Stimulated activated CD8-positive, alpha-beta memory T cell treated with anti-CD3 and anti-CD28 coated beads, Interleukin-2, amount 100 ng/mL, for 48 hours (primary cell): Measurements from ENCODE around the gene SMIM24.
A peak's percentile ranks its signal among the peaks of the same experiment; 100 is the strongest.
"Not testable (repeated sequence)": the region's sequence is repeated elsewhere in the genome, so short reads cannot be mapped to it uniquely, and the experiment has no call there.

Source experiments
- DNase-seq, 2 donors: peaks; one replicate each; pipeline ENCODE4 v3.0.0-alpha.2; 2020; ENCODE audit warnings: low read depth in 2 of 2

Gene SMIM24

DNA sequence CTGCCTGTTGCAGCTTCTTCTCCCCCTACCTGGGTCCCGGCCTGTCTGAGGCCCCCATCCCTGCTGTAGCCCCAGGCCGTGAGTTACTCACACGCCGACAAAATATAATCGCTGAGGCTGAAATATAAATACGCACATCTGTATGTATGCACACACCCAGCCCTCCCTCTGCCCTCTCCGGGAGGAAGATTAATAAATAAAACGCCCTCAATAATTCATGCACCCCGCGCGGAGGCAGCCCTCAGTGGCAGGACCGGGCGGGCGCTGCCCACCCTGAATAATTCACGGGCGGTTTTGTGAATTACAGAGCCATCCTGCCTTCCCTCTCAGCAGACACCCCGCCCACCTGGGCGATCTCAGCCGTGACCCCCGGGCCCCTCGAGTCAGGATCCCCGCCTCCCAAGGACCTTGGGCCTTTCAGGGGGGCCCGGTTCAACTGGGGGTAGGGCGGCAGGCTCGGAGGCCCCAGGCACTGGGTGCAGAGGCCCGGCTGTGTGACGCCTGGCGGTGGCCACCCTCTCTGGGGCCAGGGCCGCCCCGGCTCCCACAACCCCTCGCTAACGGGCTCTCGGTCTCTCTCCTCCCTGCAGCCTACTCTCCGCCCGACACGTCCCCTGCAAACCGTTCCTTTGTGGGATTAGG, 24.2 kb downstream of the SMIM24 start:
- DNase-seq, result no peak

DNA sequence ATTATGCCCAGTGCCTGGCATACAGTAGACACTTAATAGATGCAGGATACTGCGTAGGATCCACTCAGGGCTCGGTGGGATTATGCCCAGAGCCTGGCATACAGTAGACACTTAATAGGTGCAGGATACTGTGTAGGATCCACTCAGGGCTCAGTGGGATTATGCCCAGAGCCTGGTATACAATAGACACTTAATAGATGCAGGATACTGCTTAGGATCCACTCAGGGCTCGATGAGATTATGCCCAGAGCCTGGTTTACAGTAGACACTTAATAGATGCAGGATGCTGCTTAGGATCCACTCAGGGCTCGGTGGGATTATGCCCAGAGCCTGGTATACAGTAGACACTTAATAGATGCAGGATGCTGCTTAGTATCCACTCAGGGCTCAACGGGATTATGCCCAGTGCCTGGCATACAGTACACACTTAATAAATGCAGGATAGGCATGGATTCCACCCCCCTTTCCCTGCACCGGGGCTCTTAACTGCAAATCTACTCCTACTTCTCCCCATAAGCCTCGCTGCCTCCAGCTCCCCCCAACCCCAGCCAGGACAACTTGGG, 24.9 kb downstream of the SMIM24 start:
- DNase-seq, result no peak

DNA sequence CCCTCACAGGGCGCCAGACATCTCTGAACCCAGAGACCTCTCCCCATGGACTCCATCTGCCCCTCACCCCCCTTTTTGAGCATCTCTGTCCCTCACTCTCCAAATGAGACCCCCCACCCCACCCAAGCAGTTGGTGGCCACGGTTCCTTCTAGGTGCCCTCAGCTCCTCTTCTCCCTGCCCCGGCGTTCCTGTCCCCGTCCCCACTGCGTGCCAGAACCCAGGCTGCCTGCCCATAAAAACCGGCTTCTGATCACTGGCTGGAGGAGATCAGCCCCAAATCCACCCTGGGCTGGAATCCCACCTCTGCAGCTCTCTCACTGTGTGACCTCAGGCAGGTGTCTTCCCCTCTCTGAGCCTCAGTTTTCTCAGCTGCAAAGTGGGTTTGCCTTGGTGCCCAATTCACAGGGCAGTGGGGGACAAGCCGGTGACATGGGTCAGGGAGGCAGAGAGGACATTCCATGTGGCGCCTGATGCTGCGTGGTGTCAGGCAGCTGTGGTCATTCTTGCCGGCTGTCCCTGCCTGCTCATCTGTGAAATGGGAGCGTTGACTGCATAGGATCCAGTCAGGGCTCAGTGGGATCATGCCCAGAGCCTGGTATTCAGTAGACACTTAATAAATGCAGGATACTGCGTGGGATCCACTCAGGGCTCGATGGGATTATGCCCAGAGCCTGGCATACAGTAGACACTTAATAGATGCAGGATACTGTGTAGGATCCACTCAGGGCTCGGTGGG, 25.5 kb downstream of the SMIM24 start:
- DNase-seq, result no peak

DNA sequence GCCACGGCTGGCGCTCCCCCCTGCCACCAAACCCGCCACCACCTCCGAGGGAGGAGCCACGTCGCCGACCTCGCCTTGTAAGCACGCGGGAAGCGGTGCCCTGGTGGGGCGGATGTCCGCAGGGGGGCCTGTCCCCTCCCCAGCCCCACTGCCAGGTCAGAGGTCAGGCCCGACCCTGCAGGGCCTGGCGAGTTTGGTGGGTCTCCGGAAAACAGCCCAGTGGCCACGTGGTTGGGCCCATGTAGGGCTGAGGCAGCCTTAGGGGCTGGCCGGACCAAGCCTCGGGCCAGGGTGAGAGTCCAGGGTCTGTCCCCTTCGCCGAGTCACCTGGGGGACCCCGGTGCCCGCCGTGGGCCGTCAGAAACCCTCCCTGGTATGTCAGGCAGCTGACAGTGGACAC, 26.5 kb downstream of the SMIM24 start:
- DNase-seq, result no peak

DNA sequence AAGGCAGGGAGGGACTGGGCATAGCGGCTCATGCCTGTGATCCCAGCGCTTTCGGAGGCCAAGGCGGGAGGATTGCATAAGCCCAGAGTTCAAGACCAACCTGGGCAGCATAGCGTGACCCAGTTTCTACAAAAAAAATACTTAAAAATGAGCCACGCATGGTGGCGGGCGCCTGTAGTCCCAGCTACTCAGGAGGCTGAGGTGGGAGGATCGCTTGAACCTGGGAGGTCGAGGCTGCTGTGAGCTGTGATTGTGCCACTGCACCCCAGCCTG, 27.4 kb downstream of the SMIM24 start:
- DNase-seq, result not testable (repeated sequence)

DNA sequence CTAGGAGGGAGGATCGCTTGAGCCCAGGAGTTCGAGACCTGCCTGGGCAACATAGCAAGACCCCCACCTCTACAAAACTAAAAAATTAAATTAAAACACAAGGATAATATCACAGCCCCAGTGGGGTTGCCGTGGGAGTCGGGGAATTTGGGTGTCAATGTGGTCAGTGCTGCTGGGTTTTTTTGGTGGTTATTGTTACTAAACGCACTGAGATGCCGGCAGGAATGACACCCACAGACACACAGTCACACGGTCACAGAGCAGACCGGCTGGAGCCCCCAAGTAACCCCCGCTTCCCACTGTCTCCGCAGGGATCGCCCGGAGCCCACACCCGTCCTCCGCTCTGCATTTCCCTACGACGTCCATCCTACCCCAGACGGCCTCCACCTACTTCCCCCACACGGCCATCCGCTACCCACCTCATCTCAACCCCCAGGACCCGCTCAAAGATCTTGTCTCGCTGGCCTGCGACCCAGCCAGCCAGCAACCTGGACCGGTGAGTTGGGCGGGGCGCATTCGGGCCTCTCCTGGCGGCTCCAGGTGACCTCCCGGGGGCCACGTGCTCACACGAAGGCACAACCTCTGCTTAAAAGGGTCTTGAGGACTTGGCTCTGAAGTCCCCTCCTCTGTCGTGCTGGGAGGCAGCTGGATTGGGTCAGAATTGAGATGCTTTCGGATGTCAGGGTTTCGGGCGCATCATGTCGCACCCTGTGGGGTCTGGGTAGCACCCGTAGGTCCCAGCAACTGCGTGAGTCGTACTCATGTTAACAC, 28.0 kb downstream of the SMIM24 start:
- DNase-seq, result no peak

DNA sequence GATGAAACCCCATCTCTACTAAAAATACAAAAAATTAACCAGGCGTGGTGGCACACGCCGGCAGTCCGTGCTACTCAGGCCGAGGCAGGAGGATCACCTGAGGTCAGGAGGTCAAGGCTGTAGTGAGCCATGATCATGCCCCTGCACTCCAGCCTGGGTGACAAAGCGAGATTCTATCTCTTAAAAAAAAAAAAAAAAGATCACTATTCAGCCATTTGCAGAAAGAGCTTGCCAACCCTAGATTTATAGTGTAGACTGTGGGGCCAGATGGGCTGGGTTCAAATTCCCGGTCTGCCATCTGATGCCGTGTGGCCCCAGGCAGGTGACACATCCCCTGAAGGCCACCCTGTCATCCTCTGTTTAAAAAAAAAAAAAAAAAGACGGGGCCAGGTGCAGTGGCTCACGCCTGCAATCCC, 28.9 kb downstream of the SMIM24 start:
- DNase-seq, result no peak

DNA sequence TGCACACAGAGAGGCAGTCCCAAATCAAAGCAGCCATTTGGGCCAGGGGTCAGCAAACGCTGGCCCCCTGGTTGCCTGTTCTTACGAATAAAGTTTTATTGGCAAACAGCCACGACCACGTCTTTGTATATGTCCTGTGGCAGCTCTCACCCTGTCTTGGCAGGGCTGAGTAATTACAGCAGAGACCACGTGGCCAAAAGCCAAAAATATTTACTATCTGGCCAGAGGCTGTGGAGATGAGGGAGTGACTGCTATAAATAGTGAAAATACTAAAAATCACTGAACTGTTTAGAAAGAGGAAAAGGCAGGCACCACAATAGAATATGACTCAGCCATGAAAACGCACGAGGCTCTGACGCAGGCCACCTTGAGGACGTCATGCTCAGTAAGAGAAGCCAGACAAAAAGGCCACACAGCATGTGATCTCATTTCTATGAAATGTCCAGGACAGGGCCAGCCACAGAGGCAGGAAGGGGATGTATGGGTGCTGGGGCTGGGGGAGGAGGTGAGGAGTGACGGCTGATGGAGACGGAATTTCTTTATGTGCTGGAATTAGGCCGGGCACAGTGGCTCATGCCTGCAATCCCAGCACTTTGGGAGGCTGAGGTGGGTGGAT, 29.4 kb downstream of the SMIM24 start:
- no peak for DNase-seq

DNA sequence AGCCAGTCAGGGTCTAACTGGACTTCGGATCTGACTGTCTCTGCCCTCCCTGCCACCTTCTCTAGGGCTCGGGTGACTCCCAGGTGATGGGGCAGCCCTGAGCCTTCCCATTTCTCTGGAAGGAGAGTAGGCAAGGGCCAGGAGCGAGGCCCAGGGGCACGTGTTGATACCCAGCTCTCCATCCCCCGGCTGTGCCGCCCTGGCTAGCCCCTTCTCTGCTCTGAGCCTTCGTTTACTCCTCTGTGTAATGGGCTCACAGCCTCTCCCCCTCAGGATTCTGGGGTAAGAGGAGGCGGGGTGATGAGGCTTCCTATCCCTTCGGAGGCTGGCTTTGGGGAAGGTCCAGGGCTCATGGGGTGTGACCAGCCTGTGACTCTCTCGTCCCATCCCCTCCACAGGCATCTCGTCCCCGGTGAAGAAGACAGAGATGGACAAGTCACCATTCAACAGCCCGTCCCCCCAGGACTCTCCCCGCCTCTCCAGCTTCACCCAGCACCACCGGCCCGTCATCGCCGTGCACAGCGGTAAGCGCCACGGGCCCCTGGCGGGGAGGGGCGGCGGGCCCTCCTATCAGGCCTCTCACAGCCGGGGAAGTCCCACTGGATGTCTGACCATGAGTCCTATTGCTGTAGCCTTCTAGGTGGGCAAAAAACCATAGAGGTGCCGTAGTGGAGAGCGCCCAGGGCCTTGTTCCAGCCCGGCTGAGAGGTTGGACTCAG, 31.6 kb downstream of the SMIM24 start:
- no peak for DNase-seq

DNA sequence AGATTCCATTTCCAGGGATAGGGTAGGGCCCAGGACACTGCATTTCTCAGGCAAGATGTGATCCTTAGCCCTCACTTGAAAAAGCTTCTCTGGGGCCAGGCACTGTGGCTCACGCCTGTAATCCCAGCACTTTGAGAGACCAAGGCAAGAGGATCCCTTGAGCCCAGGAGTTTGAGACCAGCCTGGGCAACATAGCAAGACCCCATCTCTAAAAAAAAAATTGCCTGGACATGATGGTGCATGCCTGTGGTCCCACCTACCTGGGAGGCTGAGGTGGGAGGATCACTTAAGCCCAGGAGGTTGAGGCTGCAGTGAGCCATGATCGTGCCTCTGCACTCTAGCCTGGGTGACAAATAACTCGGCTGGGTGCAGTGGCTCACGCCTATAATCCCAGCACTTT, 33.7 kb downstream of the SMIM24 start:
- not testable (repeated sequence) for DNase-seq

DNA sequence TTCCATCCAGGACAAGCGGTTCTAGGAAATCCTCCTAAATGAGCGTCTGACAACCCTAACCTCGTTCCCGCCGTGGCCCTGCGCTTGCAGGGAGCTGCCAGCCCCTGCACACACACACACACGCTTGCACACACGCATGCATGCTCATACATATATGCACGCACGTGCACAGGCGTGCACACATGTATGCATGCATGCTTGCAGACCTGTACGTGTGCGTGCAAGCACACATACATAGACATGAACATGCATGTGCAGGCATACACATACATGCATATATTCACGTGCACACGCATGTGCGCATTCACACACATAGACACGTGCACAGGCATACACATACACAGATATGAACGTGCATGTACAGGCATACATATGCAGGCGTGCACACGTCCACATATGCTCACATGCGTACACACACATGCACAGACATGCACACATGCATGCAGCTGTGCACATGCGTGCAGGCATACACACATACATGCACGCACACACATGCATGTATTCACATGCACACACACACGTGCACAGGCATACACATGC, 35.6 kb downstream of the SMIM24 start:
- no peak for DNase-seq

DNA sequence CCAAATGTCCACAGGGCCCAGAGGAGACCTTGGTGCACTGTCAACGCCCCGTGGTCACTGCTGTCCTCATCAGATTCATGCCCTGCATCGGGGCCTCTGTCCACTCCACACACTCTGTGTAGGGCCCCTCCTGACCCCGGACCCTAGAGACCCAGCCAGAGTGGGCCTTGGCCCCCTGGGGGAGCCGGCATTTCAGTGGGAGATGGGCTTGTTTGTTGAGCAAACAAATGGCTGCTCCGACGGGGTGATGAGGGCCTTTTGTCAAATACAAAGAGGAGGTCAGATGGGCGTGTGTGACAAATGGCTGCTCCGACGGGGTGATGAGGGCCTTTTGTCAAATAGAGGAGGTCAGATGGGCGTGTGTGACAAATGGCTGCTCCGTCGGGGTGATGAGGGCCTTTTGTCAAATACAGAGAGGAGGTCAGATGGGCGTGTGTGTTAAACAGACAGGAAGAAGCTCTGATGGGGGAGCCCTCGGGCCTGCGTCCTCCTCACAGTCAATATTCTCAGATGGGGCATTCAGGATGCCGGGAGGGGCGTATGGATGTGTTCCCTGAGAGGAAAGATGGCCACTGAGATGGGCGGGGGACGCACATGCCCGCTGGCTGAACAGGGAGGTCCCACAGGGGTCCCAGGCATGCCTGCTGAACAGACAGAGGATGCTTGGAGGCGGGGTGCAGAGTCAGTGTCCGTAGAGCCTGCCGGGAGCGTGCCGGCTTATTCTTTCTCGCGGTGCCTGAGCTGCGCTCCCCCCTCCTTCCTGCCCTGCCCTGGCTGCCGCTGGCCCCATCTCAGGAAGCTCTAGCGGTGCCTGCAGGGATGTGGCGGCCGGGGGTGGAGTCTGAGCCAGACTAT, 36.3 kb downstream of the SMIM24 start:
- no peak for DNase-seq

DNA sequence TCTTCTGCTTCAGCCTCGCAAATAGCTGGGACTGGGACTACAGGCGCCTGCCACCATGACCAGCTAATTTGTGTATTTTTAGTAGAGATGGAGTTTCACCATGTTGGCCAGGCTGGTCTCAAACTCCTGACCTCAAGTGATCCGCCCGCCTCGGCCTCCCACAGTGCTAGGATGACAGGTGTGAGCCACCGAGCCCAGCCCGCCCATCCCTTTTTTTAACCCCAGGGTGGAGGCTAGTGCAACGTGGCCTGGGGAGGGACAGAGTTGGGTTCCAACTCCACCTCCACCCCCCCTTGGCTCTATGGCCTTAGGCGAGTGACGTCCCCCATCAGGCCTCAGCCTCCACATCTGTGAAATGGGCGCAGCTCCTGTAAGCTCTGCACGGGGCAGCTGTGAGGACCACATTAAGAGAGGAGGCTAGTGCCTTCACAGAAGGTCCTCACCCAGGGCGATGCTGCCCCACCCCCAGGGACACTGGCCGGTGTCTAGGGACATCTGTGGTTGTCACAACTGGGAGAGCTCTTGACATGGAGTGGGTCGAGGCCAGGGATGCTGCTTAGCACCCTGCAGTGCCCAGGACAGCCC, 37.7 kb downstream of the SMIM24 start:
- DNase-seq, result no peak

DNA sequence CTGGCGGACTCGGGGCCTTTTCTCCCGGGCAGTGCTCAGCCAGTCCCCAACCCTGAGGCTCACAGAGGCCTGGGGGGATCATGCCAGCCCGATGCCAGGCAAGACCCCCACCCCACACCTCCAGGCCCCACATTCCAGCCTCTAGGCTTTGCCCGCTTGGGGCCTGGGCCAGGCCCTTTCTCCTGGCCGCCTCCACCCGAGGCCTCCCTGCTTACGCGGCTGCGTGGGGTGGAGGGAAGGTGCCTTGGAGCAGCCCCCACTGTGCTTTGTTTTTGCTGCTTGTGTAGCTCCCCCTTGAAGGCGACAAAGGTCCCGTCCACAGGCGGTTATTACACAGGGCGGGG, 38.4 kb downstream of the SMIM24 start:
- no peak for DNase-seq

DNA sequence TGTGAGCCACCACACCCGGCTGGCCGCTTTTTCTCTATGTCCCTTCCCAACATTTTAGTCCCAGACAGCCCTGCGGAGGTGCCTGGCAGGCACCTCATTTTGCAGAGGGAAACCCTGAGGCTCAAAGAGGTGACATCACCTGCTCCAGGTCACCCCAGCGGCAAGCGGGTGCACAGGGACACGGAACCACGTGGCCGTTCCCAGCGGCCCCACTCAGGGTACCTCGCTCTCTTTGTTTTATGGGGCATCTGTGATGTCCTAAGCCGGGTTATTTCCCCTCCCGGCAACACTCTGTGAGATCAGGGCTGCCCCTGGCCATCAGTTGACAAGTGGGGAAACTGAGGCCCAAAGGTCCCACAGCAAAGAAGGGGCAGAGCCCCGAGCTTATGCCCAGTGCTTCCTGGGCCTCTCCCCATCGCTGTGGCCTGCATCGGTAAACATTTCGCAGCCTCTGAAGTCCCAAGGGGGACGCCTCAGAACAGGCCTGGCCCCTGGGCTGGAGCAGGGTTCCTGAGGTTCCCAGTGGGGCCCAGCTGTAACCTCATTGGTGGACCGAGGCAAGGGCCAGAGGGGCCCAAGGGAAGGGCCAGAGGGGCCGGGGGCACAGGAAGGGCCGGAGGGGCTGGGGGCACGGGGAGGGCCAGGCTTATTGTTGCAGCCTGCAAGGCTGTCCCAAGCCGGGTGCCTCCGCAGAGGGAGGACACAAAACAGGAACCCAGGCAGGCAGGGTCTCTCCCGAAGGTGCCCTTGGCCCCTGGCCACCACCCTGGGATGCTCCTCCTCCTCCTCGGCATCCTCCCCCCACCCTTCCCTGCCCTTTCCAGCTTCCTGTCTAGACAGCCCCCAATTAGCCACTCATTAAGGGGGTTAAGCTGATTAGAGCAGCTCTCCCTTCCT, 39.0 kb downstream of the SMIM24 start:
- DNase-seq, result no peak

DNA sequence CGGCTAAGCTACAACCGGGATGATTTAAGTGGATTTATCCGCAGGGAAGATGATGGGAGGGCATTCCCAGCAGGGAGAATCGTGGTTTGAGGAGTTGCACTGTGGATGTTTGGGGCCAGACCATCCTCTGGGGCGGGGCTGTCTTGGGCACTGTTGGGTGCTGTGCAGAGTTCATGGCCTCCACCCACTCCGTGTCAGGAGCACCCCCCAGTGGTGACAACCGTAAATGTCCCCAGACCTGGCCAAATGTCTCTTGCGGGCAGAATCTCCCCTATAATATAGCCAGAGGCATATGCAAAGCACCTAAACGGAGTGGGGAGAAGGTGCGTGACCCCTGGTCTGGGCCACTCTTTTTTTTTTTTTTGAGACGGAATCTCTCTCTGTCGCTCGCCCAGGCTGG, 40.2 kb downstream of the SMIM24 start:
- peak; percentile 44 to 53 for DNase-seq

DNA sequence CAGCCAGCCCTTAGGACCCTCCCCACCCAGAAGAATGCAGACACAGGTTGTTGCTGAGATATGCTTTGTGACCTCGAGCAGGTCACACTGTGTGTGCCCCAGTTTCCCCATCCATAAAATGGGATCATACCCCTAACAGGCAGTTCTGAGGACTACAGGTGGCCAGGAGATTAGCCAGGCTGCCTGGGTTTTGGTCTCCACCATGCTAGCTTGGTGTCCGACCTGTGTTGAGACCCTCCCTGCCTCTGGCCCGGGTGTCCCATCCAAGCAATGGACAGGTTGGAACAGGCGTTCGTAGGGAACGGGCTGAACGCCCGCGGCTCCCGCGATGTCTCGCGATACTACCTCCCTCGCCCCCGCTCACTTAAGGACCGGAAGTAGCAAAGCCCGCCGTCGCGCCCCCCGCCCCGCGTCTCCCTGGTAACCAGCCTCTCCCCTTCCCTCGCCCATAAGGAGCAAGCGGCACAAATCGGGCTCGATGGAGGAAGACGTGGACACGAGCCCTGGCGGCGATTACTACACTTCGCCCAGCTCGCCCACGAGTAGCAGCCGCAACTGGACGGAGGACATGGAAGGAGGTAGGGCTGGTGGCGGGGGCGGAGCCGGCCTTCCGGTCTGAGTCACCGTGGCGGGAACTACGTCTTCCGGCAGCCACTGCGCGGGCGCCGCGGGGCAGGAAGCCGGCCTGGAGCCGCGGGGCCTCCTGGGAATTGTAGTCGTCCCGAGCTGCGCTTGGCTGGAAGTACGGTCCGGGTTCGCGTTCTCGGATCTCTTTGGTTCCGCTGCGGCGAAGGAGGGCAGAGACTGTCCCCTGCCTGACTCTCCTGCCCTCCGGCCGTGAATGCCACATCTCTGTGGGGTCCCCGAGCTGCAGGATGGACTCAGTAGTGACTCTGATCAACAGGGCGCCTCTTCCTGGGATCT, 45.4 kb downstream of the SMIM24 start:
- DNase-seq, result peak; percentile 95 to 96
